Left hindlimb (tissue), 1 donor: ENCODE measurements around the gene MED15.

Experiments
- DNase-seq: peaks from one replicate; pipeline ENCODE4 v3.0.0-alpha.2; 2018

The MED15 gene

GRCh38 chr22:20510811-20511577 is 3.6 kb downstream of the MED15 start:
- no peak for DNase-seq

DNA sequence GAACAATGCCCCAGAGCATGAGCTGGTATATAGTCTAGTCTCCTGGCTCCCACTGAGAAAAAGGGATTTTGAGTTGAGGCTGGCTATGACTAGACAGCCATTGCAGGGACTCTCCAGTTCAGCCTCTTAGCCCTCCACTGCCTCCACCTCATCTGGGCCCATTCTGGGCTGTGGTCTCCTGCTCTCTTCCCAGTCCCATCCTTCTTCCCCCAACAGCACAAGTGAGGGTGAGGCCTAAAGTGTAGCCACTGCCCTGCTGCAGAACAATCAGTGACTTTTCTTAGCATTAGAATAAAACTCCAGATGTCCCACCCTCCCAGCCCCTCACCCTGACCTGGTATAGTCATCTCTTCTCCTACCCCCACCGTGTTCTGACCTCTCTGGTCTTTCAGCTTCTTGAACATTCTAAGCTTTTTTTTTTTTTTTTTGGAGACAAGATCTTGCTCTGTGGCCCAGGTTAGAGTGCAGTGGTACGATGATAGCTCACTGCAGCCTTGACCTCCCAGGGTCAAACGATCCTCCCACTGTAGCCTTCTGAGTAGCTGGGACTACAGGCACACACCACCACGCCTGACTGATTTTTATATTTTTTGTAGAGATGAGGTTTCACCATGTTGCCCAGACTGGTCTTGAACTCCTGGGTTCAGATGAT is 4.3 kb downstream of the MED15 start:
- no peak for DNase-seq

- DNase-seq = no peak
These were observed 7.4 kb downstream of the MED15 start for GRCh38 chr22:20514658-20515406.

DNA sequence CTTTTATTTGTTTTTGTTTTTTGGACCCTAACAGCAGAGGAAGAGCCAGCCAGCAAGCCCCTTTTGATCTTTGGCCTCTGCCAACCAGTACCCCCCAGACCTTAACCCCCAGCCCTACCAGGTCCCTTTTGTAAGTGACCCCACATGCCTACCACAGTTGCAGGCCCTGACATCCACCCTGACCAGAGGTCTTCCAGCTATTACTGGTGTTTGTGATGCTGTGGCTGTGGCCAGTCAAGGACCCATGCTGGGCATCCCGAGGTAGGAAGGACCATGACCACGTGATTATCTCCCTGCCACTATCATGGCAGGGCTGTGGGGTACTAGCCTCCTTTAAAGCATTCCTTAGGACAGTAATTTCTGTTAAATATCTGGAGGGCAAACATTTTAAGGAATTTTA is 9.0 kb downstream of the MED15 start:
- DNase-seq = no peak

- no peak for DNase-seq
These were observed 10.0 kb downstream of the MED15 start for GRCh38 chr22:20517422-20517821.

- no peak for DNase-seq
These were observed 10.6 kb downstream of the MED15 start for GRCh38 chr22:20517841-20518592.

DNA sequence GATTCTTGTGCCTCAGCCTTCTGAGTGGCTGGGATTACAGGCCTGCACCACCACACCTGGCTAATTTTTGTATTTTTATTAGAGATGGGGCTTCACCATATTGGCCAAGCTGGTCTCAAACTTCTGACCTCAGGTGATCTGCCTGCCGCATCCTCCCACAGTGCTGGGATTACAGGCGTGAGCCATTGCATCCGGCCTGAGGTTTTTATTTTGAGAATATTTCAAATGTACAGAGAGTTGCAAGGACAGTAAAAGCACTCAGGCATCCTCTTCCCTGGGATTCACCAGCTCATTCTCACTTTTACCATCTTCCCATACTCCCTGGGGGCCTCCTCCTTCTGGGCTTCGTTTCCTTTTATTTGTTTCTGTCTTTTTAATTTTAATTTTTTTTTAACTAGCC is 12.1 kb downstream of the MED15 start:
- no peak for DNase-seq

DNA sequence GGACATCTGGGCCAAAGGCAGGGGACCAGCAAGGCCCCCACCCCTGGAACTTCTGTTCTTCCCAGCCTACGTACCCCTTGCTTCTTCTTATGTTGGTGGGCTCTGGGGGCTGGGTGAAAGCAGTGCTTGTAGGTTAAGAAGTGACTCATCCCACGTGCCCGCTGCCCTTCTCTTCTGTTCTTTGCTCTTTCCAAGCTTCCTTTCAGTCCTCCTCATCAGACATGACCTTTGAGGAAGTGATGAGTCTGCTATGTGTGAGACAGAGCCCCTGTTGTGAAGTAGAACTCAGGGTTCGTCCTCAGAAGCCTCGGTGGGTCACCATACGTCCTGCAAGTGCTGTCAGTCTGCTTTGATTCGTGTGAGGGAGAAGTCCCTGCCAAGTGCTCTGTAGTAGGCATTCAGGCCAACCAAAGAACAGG is 12.7 kb downstream of the MED15 start:
- no peak for DNase-seq

DNA sequence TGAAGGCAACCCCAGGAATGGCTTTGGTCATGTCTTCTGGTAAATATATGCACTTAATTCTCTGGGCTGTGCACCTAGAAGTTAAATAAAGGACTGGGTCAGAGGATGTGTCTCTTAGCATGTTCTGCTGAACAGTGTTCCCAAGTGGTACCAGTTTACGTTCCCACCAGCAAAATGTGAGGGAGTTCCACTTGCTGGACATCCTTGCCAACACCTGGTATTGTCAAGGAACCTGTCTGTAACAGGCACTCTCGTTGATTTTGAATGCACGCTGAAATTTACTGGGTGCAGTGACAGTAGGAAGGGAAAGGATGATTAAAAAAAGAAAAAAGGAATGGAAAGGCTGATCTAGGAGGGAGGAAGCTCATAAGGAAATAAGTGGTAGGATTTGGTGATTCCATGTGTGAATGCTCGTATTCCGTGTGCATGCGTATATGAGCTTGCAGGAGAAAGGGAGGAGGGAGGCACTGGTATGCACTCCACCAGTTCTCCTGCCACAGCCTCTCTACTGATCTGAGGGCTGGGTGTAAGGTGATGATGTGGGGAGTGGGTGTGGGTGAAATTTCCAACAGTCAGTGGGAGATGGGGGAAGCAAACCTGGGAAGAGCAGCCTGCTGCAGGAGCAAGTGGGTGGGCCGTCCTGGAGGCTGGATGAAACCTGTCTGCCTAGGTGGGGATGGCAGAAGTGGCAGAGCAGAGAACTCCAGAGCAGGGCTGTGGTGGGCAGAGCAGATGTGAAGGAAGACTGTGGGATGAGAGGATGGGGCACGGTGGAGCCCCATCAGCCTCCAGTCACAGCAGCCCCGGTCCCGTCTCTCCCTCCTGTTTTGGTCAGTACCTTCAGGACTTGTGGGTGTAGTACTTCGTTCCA is 15.0 kb downstream of the MED15 start:
- no peak for DNase-seq

GRCh38 chr22:20523086-20523983 is 15.9 kb downstream of the MED15 start:
- no peak for DNase-seq

- DNase-seq = no peak
These were observed 16.6 kb downstream of the MED15 start for GRCh38 chr22:20524004-20524481.

DNA sequence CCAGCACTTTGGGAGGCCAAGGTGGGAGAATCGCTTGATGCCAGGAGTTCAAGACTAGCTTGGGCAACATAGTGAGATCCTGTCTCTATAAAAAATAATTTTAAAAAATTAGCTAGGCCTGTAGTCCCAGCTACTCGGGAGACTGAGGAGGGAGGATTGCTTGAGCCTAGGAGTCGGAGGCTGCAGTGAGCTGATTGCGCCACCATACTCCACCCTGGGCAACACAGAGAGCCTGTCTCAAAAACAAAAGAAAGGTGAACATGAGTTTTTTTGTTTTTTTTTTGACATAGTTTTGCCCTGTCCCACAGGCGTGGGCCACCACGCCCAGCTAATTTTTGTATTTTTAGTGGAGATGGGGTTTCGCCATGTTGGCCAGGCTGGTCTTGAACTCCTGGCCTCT is 17.6 kb downstream of the MED15 start:
- no peak for DNase-seq

- no peak for DNase-seq
These were observed 18.9 kb downstream of the MED15 start for GRCh38 chr22:20526305-20526627.

DNA sequence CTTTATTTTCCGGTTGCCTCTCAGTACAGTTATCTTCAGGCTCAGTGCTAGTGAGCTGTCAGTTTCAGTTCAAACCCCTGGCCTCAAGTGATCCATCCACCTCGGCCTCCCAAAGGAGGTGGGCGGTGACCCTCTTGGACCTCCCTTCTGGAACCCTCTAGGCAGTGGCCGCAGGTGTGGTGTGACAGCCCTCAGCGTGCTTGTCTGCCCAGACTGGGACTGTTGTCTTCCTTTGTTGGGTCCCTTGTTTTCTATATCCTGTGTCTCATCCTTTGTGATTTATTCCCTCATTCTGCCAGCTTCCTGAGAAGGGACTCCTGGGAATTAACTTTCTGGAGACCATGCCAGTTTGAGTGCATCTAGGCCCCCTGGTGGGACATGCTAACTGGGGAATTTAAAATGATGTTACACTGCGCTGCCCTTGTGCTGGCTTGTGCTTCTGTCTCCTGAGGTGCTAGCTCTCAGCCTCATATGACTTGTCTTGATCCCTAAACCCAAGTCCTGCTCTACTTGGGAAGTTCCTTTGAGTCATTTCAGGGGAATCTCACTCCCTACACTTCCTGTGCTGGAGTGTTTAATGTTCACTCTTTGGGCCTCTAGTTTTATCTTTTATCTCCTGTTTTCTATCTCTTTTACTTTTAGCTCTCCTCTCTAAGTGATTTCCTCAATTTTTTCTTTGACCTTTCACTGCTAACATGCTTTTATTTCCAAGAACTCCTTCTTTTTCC is 19.4 kb downstream of the MED15 start:
- DNase-seq = no peak

- no peak for DNase-seq
These were observed 21.1 kb downstream of the MED15 start for GRCh38 chr22:20528405-20528978.

DNA sequence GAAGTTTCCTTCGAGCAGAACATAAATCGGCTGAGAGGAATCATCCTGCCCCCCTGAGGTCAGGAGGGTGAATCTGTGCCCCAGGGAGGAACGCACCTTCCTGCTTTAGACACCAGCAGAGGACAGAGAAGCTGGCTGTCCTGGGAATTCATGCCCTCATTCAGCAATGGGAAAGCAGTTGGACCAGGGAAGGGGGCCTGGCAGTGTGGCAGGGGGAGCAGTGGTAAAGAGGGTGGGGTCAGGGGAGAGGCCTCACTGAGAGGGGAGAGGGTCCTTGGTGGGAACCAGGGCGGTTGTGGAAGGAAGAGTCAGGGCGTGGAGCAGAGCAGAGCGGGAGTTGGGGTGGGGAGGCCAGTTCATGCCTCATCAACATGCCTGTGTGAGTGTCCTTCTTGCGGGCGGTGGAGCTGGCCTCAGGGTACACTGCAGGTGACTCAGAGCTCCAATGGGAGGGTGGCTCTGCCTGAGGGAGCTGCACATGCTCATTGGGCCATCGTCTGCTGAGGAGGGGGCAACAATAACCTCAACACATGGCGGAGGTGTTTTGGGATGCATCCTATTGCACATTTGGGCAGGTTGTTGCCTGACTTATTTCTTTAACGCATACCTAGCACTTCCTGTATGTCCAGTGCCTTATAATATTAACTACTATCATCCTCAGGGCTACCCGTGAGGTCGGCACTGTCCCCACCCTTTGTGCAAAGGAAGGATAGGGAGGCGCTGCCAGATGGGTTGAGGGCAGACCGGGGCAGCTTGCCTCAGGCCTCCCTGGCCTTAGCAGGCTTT is 23.2 kb downstream of the MED15 start:
- DNase-seq = no peak

DNA sequence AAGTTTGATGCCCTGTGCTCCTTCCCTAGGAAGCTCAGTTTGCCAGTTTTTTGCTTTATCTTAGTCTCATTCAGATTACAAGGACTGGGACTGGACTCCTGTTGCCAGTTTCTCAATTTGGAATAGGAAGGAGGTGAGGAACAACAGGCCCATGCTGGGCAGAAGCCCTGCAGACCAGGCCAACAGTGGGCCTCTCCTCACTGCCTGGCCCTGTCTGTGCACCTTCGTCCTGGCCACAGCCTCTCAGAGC is 23.7 kb downstream of the MED15 start:
- no peak for DNase-seq

DNA sequence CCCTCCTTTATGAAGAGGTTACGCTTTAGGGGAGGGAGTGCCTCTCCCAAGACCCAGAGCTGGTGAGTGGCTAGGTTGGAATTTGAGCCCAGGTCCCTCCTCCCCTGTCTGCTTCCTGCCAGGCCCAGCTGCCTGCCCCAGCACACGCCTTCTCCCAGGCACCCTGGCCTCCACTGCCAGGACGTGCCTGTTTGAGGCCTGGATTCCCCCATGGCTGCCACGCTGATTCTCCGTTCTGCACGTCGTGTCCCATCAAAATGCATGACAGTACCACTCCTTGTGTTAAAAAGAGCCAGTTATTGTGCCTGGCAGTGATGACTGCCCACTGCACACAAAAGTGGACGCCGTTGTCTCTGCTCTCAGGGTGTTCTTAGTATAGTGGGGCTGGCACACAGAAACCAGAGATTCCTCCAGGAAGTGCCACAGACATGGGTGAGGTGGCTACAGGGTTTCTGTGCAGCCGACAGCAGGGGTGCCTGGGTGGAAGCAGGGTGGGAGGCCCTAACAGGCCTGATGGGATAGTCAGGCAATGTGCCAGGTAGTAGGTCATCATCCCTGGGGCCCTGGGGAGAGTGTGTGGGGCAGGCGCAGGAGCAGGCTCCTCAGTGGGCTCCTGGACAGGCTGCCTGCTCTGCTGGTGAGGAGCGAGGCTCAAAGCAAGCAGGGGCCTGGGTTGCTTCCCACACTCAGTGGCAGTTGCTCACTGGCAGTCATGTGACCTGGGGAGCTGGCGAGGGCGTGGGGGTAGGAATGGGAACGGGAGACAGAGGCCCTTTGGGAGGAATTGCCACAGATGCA is 24.2 kb downstream of the MED15 start:
- DNase-seq = peak; percentile 60
